Measurements from ENCODE around the gene NDUFS8.

NDUFS8 gene

DNA sequence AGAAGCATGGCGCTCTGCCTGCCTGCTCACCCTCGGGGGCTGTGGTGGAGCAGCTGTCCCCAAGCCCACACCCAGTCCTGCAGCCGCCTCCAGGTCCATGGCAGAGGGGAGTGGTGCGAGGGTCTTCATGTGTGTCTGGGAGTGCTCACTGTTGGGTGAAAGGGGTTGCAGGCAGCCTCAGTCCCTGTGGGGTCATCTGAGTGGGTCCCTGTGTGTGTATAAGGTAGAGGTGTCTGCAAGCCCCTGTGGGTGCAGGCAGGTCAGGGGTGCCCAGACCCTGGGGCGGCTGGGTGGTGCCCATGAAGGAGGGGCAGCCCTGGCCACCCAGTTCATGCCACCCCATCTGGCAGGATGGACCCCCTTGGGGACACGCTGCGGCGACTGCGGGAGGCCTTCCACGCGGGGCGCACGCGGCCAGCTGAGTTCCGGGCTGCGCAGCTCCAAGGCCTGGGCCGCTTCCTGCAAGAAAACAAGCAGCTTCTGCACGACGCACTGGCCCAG lies 15.5 kb upstream of the NDUFS8 start:
- DNase-seq (ENCODE audit: low read depth in 4 of 4, low spot score in 1 of 4) = no peak

- no peak for DNase-seq (ENCODE audit: low read depth in 4 of 4, low spot score in 1 of 4)
Measured at GRCh38 chr11:68015467-68015866, 15.0 kb upstream of the NDUFS8 start.

- no peak for DNase-seq (ENCODE audit: low read depth in 4 of 4, low spot score in 1 of 4)
Measured at GRCh38 chr11:68016161-68016903, 14.1 kb upstream of the NDUFS8 start.

DNA sequence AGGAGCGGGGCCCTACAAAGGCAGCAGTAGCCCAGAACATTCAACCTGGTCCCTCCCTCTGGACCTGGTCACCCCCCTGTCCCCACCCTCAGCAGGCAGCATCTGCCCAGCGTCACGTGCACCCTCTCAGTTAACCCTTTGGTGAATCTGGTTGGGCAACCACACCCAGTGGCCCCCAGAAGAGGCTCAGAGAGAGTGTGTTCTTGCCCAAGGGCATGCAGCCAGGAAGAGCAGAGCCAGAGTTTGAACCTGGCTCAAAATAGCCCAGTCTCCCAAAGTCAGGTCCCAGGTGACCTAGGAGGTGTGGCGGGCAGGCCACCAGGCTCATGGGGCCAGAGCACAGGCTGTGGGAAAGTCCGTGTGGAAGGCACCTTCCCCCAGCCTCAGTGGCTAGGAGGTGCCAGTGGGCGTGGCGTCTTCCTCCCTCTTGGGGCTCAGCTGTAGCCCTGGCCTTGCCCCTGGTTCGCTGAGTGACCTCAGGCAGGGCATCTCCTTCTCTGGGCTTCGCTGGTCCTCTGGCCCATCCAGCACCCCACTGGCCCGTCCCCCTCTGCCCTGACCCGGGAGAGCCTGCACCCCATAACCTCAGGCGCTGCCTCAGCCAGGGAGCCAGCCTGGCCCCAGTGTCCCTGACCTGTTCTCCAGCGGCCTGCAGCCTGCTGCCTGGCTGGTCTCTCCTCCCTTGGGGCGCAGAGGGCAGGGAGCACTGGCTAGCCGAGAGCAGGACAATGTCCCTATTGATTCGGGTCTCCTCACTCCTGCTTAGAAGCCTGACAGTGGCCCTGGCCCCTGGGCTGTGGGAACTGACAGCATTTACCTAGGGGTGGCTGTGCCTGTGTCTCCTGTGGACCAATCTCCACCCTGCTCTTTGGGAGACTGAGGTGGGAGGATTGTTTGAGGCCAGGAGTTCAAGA lies 13.3 kb upstream of the NDUFS8 start:
- no peak for DNase-seq (ENCODE audit: low read depth in 4 of 4, low spot score in 1 of 4)

GRCh38 chr11:68017980-68018729 lies 12.3 kb upstream of the NDUFS8 start:
- no peak for DNase-seq (ENCODE audit: low read depth in 4 of 4, low spot score in 1 of 4)

DNA sequence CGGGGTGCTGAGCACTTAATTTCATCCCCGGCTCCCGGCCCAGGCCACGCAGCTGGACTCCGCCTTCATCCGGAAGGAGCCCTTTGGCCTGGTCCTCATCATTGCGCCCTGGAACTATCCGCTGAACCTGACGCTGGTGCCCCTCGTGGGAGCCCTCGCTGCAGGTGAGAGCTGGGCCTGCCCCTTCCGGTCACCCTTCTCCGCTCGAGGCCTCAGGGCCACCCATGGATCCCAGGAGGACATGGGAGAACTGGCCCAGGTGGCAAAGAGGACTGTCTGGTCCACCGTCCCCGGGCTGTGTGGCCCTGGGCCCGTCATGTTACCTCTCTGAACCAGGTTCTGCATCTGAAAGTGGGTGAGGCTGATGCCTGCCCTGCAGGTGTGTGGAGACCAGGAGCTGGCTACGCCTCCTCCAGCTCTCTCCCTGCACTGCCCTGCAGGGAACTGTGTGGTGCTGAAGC lies 11.7 kb upstream of the NDUFS8 start:
- DNase-seq (ENCODE audit: low read depth in 4 of 4, low spot score in 1 of 4) = no peak

DNA sequence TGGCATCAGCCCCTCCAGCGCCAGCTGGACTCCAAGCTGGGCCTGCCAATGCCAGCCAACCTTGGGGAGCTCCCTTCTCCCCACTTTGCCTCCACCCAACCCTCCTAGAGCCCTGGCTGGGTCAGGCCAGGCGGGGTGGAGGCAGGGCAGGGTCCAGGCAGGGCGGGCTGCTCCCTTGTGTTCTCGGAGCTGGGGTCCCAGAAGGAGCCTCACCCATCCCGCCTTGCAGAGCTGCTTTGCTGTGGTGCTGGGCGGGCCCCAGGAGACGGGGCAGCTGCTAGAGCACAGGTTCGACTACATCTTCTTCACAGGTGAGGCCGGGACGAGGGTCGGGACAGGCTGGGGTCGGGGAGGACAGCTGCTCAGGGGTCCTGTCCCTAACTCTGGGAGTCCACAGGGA lies 11.0 kb upstream of the NDUFS8 start:
- DNase-seq (ENCODE audit: low read depth in 4 of 4, low spot score in 1 of 4) = no peak

- no peak for DNase-seq (ENCODE audit: low read depth in 4 of 4, low spot score in 1 of 4)
Measured at GRCh38 chr11:68020575-68020974, 9.9 kb upstream of the NDUFS8 start.

GRCh38 chr11:68021167-68021787 lies 9.2 kb upstream of the NDUFS8 start:
- no peak for DNase-seq (ENCODE audit: low read depth in 4 of 4, low spot score in 1 of 4)

GRCh38 chr11:68022531-68022930 lies 8.0 kb upstream of the NDUFS8 start:
- DNase-seq (ENCODE audit: low read depth in 4 of 4, low spot score in 1 of 4) = no peak

DNA sequence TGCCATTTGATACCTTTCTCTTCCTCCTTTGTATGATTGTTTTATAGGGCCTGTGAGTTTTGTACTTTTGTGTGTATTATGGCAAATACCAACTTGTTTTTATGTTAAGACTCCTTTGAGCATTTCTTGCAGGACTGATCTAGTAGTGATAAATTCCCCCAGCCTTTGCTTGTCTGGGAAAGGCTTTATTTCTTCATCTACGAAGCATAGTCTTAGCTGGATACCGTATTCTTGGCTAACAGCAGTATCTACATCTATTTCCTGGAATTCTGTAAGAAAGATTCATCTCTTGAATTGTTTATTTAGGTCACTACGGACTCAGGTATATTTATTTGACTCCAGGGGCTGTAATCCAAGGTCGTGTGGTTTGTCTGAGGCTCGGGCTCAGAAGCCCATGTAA lies 6.0 kb upstream of the NDUFS8 start:
- no peak for DNase-seq (ENCODE audit: low read depth in 4 of 4, low spot score in 1 of 4)

- no peak for DNase-seq (ENCODE audit: low read depth in 4 of 4, low spot score in 1 of 4)
Measured at GRCh38 chr11:68025047-68025446, 5.4 kb upstream of the NDUFS8 start.

- DNase-seq (ENCODE audit: low read depth in 4 of 4, low spot score in 1 of 4) = no peak
Measured at GRCh38 chr11:68026391-68027105, 3.9 kb upstream of the NDUFS8 start.

GRCh38 chr11:68027667-68028066 lies 2.8 kb upstream of the NDUFS8 start:
- DNase-seq (ENCODE audit: low read depth in 4 of 4, low spot score in 1 of 4) = no peak

DNA sequence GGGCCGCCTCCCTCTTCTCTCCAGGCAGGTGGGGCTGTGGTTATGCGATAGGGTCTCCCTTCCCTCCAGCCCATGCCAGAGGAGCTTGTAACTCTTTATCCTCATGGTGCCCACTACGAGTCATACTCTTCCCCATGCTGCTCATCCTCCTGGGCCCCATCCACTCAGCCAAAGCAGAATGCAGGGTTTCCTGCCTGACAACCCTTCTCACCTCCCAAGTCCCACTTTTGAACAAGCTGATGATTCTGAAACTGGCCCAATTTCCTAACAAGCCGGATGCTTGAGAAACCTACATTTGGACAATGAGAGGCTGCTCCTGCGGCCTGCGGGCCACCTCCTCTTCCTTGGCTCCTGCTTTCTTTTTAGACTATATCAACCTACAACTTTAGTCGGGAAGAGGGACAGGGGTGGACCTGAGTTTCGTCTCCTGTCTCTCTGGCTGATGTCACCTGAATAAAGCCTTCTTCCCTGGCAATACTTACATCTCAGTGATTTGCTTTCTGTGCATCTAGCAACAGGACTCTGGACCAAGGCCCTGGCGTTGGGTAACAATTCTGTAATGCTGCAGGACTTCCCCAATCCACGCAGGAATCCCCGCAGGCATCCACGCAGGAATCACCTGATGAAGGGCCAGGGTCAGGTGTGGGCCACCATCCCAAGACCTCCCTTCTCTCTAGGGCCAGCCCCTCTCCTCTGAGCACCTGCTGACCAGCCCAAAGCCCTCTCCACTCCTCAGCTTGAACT lies 1.5 kb upstream of the NDUFS8 start:
- DNase-seq (ENCODE audit: low read depth in 4 of 4, low spot score in 1 of 4) = no peak

GRCh38 chr11:68031144-68031464 lies 623 bp downstream of the NDUFS8 start:
- no peak for DNase-seq (ENCODE audit: low read depth in 4 of 4, low spot score in 1 of 4)

GRCh38 chr11:68032003-68032402 lies 1.5 kb downstream of the NDUFS8 start:
- DNase-seq (ENCODE audit: low read depth in 4 of 4, low spot score in 1 of 4) = no peak

DNA sequence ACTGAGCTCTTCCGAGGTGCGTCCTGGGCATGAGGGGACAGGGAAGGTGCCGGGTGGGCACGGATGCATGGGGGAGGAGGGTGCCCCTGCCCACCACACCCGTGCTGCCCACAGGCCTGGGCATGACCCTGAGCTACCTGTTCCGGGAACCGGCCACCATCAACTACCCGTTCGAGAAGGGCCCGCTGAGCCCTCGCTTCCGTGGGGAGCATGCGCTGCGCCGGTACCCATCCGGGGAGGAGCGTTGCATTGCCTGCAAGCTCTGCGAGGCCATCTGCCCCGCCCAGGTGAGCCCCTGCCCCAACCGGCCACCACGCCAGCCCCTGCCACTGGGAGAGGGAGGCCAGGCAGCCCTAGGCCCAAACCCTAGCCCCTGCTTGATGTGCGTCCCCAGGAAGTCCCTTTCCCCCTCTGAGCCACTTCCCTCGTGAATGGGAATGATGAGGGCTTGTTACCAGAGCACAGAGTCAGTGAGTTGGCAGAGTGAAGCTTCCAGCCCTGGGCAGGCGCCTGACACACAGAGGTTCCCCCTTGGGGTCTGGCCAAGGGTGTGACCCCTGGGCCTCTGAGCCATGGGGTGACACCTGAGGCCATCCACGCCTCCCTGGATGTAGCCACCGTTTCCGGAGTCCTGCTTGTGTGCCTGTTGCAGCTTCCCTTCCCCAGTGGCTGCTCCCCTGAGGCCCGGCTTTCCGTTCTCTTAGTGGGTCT lies 2.7 kb downstream of the NDUFS8 start:
- no peak for DNase-seq (ENCODE audit: low read depth in 4 of 4, low spot score in 1 of 4)

GRCh38 chr11:68033708-68034045 lies 3.2 kb downstream of the NDUFS8 start:
- no peak for DNase-seq (ENCODE audit: low read depth in 4 of 4, low spot score in 1 of 4)

Data from stimulated activated CD4-positive, alpha-beta T cell treated with anti-CD3 and anti-CD28 coated beads, Interleukin-1b, Interleukin-23, amount 100 ng/mL, for 24 hours (primary cell).